Measurements from ENCODE around the gene GNA15.
"Not testable (repeated sequence)": the region's sequence is repeated elsewhere in the genome, so short reads cannot be mapped to it uniquely, and the experiment has no call there.

The GNA15 gene

DNA sequence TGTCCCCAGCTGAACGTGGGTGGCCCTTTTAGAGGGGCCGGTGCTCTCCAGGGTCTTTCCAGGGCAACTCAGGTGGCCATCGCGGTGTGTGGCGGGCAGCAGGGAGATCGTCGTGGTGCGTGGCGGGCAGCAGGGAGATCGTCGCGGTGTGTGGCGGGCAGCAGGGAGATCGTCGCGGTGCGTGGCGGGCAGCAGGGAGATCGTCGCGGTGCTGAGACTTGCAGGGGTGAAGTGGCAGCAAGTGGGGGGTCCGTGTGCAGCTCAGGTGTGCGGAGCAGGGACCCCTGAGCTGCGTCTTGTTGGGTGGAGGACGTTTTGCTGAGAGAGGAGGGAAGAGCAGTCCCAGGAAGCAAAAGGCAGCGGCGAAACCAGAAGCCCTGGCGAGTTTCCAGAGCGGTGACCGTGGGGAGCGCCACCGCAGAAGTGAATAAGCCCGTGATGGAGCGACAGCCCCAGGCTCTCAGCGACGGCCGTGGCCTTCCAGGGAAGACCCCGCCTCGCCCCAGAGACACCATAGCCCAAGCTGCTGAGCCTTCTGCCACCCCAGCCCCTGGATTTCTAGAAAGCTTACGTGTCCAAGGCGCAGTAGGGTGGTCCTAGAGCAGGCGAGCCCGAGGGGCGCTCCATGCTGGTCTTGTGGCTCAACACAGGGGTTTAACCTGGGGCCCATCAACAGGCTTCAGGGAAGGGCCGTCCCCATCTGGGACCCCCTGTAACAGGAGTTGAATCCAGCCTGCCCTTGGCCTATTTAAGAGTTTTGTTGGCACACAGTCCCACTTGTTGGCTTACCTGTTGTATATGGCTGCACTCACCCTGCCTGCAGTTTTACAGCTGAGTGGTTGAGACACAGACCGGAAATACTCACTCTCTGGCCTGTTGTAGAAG, 55.3 kb downstream of the GNA15 start:
- no peak for DNase-seq (ENCODE audit: low read depth)

DNA sequence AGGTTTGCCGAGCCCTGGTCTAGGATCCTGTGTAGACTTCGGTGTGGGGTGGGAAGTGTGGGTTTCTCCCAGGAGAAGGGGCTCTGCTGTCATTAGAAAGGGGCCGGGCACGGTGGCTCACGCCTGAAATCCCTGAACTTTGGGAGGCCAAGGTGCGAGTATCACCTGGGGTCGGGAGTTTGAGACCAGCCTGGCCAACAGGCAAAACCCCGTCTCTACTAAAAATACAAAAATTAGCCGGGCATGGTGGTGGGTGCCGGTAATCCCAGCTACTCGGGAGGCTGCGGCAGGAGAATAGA, 55.9 kb downstream of the GNA15 start:
- DNase-seq (ENCODE audit: low read depth), result not testable (repeated sequence)

DNA sequence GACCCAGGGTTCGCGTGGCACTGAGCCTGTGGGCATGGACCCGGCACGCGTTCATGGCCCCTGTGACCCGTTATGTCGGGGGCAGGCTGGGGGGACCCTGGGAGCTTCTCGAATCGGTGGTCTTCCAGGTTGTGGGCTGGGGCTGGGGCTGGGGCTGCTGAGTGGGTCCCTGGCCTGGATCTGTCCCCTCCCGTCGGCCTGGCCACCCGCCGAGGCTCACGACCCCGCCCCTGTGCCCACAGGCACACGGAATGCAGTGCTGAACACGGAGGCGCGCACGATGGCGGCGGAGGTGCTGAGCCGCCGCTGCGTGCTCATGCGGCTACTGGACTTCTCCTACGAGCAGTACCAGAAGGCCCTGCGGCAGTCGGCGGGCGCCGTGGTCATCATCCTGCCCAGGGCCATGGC, 56.4 kb downstream of the GNA15 start:
- DNase-seq (ENCODE audit: low read depth), result no peak

DNA sequence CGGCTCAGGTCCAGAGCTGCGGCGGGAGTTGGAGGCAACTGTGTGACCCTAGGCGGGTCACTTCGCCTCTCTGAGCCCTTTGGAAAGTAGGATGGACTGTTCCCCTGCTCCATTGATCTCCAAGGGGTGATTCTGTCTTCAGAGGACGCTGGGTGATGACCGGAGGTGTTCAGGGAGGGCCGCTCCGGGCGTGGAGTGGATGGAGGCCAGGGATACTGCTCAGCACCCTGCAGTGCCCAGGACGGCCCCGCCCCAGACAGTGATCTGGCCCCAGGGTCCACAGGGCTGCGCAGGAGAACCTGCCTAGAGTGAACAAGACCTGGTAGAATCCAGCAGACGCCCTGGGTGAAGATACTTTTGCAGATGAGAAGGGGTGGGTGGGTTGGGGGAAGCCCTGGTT, 56.9 kb downstream of the GNA15 start:
- DNase-seq (ENCODE audit: low read depth), result no peak

DNA sequence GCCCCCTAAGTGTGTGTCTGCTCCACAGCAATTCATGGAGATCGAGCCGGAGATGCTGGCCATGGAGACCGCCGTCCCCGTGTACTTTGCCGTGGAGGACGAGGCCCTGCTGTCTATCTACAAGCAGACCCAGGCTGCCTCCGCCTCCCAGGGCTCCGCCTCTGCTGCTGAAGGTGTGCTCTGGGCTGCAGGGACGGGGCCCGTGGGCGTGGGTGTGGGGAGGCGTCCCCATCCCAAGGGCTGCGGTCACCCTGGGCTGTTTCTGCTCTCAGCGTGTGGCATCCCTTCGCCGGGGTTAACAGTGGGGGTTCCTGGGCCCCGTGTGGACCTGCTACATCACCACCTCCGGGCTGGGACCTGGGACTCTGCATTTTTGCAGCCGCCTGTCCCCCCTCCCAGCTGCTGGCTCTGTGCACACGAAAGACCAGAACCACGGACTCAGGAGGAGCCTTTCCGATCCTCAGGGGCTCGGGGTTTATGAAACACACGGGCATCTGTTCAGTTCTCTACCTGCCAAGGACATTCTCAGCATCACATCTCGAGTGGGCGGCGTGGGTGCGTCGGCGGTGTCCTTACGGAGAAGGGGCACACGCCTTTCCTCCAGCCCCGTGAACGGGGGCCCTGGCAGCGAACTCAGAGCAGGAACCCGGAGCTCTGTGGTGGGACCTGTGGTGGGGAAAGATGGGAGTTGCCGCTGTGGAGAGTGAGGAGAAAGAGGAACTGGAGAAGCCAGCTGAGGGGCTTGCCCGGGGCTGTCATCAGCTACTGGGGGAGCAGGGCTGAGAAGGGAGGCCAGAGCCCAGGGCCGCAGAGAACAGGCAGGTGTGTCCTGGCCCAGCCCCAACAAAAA, 57.6 kb downstream of the GNA15 start:
- no peak for DNase-seq (ENCODE audit: low read depth)

DNA sequence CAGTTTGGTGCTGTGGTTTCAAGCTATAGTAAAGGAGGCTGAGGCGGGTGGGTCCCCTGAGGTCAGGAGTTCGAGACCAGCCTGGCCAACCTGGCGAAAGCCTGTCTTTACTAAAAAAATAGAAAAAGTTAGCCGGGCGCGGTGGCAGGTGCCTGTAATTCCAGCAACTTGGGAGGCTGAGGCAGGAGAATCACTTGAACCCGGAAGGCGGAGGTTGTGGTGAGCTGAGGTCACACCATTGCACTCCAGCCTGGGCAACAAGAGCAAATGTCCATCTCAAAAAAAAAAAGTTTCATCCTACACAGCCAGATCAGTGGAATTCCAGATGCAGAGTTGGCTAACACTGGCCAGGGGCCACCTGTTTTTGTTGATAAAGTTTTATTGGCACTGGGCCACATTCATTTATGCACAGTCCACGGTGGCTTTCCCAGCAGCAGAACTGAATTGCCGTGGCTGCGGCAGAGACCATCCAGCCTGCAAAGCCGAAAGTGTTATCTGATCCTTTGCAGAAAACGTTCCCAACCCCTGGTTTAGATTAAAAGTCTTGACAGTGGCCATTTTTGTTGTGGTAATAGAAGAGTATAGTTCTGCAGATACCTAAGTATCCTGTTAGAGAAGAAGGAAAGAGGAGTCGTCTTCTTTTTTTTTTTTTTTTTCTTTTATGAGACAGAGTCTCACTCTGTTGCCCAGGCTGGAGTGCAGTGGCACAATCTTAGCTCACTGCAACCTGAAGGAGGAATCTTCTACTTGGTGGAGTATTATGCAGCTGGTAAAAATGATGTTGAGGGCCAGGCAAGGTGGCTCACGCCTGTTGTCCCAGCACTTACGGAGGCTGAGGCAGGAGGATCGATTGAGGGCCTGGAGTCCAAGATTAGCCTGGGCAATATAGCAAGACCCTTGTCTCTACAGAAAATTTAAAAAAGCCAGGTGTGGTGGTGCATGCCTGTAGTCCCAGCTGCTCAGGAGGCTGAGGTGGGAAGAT, 58.6 kb downstream of the GNA15 start:
- no peak for DNase-seq (ENCODE audit: low read depth)

DNA sequence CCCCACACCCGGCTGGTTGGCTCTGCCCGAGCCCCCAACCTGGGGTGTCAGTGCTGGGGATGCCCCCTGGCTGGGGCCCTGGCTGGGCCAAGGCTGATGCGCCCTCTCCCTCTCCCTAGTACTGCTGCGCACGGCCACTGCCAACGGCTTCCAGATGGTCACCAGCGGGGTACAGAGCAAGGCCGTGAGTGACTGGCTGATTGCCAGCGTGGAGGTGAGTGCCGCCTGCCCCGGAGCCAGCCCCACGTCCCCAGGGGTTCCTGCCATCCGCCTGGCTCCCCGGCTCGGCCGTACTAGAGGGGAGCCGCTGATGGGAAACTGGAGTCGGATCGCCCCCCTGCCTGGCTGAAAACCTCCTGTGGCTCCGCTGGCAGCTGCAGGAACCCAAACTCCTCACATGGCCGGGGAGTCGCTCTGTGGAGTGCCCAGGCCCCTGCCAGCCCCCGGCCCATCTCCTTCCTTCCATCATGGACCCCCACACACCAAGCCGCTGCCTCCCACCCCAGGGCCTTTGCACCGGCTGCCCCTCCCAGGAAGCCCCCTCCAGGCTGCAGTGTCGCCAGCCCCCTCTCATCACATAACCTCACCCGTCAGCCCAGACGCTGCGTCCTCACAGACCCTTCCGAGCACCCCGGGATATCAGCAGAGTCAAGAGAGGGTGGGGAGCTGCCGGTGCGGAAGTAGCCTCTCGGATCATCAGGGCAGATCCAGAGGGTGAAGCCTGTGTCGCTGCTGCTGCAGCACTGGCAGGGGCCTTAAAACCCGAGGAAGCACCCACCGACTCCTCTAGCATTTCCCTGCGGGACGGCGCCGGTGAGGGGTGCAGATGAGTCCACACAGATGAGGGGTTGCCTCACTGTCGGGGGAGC, 60.5 kb downstream of the GNA15 start:
- no peak for DNase-seq (ENCODE audit: low read depth)

DNA sequence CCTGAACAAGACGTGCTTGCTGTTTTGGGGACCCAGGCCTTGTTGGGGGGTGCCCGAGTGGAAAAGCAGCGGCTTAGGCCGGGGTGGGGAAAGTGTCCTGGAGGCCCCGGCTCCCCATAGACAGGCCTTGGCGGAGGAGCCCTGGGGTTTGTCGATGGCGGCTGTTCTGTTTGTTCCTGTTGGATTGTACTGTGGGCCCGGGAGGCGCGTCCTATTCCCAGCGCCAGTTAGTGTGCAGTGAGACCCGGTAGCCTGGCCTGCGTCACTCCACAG, 61.0 kb downstream of the GNA15 start:
- DNase-seq (ENCODE audit: low read depth), result no peak

DNA sequence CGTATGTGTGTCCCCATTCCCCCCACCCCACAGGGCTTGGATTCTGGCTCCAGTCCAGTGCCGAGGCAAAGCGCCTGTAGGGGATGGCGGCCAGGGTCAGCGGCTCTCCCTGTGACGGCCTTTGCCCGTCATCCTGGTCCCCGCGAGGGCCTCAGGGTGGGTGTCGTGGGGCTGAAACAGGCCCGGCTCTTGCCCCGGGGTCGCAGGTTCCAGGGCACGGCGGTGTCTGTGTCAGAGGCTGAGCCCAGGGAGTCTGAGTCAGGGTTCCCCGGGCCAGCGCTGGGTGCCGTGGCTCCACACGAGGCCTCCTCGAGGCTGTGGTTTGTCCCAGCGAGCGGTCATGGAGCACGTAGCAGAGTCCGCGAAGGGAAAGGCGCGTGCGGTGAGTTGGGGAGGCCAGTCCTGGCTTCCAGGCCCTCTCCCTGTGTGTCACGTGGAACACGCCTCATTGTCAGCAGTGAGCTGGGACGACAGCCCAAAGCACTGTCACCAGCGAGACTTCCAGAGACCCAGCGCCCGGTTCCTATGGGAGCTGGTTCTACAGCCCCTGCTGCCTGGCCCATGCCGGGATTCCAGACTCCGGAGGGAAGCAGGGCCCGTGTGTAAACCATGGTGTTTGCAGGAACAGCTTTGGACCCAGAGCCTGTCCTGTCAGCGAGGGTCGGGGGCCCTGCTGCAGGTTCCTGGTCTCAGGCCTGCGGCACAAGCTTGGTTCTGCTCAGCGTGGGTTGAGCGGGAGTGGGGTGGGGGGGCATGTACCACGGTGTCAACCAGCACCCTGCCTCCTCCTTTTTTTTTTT, 63.3 kb downstream of the GNA15 start:
- no peak for DNase-seq (ENCODE audit: low read depth)

DNA sequence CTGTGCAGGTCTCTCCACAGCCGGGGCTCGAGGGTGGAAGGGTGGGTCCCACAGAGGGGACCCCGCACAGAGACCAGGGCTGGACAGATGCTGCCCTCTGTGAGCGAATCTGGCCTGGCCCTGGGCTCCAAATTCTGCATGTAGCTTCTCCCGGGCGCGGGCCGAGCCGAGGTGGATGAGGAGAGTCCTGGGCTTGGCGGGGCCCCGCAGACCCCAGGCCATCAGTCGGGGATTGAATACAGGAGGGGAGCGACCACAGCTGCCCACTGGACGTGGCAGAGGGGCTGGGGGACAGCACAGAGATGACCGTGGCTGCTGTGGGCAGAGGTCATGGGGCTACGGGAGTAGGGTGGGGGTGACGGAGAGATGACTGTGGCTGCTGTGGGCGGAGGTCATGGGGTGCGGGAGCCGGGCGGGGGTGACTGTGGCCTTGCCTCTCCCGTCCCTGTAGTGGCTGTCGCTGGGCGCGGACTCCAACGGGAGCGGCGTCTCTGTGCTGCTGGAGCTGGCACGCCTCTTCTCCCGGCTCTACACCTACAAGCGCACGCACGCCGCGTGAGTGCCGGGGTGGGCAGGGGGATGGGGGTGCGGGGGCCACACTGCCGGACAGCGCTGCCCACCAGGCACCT, 65.4 kb downstream of the GNA15 start:
- DNase-seq (ENCODE audit: low read depth), result no peak

DNA sequence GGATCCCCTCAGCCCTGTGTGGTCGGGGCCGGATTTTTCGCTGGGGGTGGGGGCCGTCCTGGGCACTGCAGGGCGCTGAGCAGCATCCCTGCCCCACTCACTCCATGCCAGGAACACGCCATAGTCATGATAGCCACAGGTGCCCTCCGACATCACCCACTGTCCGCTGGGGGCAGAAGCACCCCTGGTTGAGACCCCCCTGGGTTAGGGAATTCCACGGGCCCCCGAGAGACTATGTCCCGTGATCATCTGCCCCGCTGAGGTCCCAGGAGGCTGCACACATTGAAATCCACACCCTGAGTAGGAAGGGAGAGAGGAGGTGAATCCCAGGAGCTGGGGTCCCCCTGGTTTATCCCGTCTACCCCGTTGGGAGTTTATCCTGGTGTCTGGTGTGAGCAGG, 66.1 kb downstream of the GNA15 start:
- DNase-seq (ENCODE audit: low read depth), result no peak

DNA sequence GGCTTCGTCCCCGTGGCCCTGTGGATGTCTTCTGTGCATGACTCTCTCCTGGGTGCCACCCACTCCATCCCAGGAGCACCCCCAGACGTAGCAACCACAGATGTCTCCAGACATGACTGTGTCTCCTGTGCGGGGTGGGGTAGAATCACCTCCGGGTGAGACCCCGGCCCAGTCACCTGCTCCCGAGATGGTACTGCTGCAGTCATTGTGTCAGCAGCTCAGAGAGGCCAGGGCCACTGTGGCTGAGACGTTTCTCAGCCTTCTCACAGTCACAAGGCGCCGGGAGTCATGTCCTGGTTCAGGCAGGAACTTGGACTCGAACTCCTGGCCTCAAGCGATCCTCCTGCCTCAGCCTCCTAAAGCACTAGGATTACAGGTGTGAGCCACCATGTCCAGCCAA, 66.5 kb downstream of the GNA15 start:
- no peak for DNase-seq (ENCODE audit: low read depth)

DNA sequence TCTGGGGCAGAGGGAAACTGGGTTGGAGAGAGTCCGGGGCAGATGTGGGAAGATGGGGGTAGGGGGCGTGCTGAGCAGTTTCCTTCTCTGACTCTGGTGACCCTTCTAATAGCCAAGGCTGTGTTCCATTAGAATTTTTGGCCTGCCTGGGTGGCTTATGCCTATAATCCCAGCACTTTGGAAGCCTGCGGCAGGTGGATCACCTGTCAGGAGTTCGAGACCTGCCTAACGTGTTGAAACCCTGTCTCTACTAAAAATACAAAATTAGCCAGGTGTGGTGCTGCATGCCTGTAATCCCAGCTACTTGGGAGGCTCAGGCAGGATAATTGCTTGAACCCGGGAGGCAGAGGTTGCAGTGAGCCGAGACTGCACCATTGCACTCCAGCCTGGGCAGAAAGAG, 67.1 kb downstream of the GNA15 start:
- not testable (repeated sequence) for DNase-seq (ENCODE audit: low read depth)

DNA sequence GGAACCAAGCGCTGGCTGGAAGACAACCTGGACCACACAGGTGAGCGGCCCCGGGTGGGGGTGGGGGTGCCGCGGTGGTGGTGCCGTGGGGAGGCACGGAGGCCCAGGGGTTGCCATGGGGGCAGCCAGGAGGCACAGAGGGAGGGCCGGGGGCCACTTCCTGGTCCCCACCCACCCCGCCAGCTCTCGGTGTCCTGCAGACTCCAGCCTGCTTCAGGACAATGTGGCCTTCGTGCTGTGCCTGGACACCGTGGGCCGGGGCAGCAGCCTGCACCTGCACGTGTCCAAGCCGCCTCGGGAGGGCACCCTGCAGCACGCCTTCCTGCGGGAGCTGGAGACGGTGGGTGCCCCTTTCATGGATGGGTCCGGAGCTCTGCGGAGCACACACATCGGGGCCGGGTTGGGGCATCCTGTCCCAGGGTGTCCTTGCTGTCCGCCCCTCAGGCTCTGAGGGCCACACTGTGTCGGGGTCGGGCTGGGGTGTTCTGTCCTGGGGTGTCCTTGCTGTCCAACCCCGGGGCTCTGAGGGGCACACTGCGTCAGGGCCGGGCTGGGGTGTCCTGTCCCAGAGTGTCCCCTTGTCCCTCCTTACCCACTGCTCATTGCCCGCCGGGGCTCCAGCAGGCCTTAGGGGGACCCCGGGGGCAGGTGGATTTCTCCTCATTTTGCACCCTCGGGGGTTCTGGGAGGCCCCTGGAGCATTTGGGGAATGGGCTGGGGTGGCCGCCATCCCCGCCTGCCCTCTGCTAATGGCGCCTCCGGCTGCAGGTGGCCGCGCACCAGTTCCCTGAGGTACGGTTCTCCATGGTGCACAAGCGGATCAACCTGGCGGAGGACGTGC, 68.2 kb downstream of the GNA15 start:
- DNase-seq (ENCODE audit: low read depth), result no peak

DNA sequence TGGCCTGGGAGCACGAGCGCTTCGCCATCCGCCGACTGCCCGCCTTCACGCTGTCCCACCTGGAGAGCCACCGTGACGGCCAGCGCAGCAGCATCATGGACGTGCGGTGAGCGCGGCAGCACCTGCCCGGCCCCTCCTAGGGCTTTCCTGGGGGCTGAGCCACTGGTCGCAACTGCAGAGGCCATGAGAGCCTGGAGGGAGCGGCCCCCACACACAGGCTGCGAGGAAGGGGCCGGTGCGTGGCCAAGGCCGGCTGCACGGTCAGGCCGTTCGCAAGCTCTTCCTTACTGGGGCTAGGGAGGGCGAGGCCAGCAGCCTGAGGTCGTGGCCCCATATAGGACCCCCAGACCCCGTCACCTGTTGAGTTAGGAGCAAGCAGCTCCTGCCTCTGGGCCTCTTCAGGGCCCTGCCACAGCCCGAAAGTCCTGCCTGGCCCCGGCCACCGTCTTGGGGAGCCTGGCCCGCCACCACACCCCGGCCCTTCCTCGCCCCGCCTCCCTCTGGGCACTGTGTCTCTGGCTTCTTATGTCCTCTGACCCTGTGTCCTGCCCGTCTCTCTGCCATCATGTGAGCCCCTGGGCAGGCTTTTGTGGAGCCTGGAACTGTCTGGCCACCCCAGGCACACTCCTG, 68.9 kb downstream of the GNA15 start:
- DNase-seq (ENCODE audit: low read depth), result no peak

DNA sequence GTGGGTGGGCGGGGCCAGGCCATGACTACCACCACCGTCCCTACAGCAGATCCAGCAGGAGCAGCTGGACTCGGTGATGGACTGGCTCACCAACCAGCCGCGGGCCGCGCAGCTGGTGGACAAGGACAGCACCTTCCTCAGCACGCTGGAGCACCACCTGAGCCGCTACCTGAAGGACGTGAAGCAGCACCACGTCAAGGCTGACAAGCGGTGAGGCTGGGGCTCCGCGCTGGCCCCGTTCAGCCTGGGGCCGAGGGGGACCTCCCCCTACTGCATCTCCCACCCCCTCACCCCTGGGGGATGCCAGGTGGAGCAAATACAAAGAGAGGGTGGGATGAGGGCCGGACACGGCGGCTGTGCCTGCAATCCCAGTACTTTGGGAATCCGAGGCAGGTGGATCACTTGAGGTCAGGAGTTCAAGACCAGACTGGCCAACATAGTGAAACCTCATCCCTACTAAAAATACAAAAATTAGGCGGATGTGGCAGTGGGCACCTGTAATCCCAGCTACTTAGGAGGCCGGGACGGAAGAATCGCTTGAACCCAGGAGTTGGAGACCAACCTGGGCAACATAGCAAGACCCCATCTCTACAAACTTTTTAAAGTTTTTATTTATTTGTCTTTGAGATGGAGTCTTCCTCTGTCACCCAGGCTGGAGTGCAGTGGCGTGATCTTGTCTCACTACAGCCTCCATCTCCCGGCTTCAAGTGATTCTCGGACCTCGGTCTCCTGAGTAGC, 70.6 kb downstream of the GNA15 start:
- no peak for DNase-seq (ENCODE audit: low read depth)

DNA sequence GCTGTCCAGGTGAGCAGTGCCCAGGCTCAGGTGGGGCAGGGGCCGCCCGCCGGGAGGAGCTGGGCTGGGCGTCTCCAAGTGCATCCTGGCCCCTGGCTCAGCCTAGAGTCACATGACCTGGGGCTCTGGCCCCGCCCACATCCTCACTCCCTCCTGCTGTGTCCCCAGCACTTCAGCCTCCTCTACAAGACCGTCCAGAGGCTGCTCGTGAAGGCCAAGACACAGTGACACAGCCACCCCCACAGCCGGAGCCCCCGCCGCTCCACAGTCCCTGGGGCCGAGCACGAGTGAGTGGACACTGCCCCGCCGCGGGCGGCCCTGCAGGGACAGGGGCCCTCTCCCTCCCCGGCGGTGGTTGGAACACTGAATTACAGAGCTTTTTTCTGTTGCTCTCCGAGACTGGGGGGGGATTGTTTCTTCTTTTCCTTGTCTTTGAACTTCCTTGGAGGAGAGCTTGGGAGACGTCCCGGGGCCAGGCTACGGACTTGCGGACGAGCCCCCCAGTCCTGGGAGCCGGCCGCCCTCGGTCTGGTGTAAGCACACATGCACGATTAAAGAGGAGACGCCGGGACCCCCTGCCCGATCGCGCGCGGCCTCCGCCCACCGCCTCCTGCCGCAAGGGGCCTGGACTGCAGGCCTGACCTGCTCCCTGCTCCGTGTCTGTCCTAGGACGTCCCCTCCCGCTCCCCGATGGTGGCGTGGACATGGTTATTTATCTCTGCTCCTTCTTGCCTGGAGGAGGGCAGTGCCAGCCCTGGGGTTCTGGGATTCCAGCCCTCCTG, 71.8 kb downstream of the GNA15 start:
- no peak for DNase-seq (ENCODE audit: low read depth)
